GM19468 (cell line): Measurements from ENCODE around the gene PPP1R7.

Experiments
- ATAC-seq: cut with Tn5 transposase; IDR thresholded peaks from one replicate; pipeline ENCODE4 v1.9.1; 2021; ENCODE audit warnings: mild to moderate bottlenecking, moderate library complexity, moderate number of reproducible peaks; ENCODE audit not compliant: unreplicated experiment; ENCODE audit errors: extremely low read depth

Gene PPP1R7

DNA sequence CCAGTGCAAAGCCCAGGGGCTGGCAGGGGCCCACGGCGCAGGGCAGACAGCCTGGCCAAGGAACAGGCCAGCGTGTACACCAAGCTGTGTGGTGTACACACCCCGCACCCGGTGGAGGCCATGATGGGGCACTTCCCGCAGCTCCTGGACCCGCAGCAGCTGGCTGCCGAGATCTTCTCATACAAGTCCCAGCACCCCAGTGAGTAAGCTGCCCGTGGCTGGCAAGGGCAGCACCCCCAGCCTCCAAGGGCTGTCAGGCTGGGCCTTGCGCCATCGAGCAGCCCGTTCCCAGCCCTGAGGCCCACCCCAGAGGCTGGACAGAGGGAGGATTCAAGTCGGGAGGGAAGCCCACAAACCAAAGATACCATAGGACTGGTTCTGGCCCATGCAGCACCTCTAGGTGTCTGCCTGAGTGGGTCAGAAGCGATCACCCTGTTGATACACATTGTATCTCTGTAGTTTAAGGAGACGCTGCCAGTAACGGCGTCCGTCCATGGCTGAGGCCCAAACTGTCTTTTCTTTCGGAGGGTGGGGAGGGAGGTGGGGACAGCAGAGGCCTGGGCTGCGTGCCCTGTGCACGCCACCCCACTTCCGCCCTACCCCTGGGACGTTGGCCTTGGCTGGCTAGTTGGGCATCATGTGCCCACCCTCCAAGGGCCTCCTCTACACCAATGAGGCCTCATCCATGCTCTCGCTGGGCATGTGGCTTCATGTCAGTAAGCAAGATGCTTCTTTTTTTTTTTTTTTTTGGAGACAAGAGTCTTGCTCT lies 31.3 kb upstream of the PPP1R7 start:
- ATAC-seq = no peak

- no peak for ATAC-seq
These were observed 29.8 kb upstream of the PPP1R7 start for GRCh38 chr2:241120440-241120839.

GRCh38 chr2:241121008-241121407 lies 29.3 kb upstream of the PPP1R7 start:
- ATAC-seq = no peak

DNA sequence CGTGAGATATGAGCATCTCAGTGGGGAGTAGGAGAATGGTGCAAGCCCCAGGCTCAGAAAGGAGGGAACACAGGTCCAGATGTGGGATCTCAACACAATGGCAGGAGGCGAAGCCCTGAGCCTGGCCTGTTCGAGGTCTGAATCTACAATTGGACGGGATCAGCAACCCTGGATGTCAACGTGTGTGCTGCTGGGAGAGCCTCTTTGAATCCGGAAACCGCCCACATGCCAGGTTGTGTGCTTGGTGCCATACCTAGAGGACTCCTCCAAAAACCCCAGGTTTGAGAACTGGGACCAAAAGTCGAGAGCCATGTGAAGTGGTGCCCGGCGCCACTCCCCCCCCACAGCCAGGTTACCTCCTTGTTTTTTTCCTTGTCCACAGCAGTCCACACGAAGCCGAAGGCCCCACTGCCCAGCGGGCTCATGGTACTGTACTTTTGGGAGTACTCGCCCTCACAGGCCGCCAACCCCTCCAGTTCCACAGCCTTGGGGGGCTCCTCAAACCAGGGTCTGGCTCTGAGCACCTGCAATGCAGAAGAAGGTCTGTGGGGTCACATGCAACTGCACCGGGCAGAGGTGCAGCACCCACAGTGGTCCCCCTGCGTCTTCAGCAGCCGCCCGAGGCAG lies 27.8 kb upstream of the PPP1R7 start:
- ATAC-seq = no peak

DNA sequence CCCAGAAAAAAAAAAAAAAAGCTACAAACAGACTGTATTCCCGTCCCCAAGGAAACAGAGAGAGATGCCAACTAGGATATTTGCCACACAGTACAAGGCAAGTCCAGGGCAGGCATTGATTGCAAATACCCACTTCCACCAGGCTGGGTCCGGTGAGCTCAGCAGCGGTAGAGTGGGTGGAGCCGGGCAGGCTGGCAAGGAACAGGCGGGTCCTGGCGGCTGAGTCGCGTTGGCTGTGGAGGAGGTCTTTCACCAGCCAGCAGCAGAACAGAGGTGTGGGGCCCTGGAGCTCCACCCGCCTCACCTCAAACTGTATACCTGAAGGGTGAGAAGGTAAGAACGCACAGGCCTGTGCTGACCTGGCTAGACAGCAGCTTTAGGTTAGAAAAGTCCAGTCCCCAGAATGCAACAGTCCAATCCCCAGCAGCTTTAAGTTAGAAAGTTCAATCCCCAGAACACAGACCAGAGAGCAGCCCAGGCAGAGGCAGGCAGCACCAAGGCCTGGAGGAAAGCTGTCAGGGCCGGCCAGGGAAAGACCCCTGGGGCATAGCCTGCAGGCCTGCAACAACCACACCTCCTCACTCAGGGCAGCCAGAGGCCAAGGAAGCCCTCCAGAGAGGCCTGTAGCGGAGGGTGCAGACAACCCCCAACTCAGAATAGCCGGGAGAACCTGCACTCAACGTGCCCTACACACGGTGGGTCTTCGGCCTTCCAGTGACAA lies 26.3 kb upstream of the PPP1R7 start:
- ATAC-seq = no peak

DNA sequence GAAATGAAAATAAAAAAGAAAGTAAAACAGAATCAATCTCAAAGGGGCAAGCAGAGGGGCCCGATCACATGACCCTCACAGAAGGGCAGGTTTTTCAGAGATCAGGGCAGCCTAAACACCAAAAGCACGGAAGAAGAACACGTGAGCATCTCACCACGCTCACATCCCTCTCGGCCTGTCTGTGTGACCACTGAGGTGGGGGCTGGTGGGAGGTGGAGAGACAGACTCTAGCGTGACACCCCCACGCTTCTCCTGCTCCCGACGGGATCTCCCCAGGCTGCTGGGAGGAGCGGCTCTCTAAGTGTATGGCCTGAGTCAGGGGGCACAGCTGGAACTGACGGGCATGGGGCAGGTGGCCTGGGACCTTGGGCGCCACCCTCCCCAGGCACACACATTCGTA lies 24.6 kb upstream of the PPP1R7 start:
- no peak for ATAC-seq

- no peak for ATAC-seq
These were observed 24.1 kb upstream of the PPP1R7 start for GRCh38 chr2:241126201-241126611.

DNA sequence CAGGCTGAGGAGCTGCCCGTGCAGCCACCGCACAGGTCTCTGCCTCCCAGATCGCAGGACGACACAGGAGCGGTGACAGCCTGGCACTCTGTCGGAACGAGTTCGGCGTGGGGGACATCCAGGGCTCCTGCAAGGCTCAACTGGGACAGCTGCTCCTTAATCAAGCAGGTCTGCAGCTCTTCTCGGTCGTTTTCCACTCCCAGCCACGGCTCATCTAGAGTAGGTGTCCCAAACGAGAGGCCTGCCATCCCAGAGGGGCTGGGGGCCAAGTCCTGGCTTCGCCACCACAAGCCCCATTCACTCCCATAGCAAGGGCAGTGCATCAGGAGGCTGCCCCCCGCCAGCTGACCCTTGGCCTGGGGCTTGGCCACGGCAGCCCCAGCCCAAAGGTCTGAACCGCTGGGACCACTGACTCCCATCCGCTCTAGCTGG lies 23.5 kb upstream of the PPP1R7 start:
- ATAC-seq = no peak

DNA sequence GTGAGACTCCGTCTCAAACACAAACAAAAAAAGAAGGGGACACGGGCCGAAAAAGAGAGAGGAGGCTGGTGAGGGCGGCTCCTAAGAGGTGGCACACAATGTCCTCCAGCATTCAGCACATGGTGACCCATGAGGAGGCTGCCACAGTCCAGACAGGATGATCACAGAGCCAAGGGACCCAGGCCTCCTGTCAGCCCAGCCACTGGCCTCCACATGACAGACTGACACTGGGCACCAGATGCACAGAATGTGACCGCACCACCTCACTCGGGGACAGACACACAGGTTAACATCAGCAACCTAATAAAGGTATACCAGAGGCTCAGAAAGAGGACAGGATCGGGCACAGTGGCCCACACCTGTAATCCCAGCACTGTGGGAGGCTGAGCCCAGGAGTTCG lies 22.0 kb upstream of the PPP1R7 start:
- ATAC-seq = no peak

DNA sequence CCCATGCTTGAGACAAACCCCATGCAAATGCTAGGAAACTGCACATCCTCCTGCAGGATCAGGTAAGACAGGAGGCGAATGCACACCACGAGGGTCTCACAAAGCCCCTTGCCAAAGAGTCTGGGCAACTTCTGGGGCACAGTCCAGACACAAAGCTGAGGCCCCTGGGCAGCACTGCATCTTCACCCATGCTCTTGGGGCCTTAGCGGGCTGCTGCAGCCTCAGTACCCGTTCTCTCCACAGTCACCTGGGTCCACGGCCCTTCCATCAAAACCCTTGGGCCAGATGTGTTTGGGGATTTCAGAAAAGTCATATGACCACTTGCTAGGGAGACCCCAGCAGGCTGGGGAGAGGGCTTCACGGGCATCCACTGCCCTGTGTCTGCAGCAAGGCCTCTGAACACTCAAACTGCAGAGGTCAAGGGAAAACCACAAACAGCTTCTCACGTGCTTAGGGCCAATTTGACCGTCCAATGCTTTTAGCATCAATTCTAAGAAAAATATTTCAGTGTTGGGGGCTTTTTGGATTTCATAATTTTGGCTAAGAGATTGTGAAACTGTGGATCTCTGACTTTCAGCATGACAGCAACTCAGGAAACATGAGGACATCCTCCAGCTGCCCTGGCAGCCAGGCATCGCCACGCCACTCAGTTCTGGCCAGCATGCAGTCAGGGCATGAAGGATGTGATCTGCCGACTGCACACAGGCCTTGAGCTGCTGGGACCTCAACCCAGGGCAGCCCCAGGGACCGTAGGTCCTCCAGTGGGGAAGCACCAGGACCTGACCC lies 21.0 kb upstream of the PPP1R7 start:
- no peak for ATAC-seq

DNA sequence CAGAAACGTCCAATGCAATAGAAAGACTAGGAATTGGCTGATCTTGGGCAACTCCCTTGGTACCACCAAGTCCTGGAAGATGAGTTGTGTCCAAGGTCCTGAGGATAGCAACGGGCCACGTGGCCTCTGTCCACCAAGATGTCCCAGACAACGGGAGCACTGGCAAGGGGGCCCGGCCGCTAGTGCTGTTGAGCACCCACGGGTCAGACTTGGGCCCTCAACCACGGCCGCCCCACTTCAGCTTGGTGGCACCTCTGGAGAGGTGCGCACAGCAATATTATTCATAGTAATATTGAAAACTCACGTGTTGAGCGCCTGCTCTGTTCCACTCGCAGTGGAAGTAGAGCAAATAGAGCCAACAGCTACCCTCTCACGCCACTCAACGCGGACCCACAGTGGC lies 20.0 kb upstream of the PPP1R7 start:
- ATAC-seq = no peak

DNA sequence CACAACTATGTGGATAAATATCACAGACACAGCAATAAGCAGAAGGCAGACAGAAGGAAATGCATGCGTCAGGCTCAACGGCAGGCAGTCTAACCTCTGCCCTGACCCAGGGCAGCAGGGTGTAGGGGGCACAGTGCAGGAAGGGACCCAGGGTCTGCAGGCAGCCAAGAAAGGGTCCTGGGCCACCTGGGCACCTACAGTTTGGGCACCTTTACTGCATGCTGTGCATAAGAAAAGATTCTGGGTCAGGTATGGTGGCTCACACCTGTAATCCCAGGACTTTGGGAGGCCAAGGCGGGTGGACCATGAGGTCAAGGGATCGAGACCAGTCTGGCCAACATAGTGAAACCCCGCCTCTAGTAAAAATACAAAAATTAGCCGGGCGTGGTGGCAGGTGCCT lies 18.7 kb upstream of the PPP1R7 start:
- no peak for ATAC-seq

DNA sequence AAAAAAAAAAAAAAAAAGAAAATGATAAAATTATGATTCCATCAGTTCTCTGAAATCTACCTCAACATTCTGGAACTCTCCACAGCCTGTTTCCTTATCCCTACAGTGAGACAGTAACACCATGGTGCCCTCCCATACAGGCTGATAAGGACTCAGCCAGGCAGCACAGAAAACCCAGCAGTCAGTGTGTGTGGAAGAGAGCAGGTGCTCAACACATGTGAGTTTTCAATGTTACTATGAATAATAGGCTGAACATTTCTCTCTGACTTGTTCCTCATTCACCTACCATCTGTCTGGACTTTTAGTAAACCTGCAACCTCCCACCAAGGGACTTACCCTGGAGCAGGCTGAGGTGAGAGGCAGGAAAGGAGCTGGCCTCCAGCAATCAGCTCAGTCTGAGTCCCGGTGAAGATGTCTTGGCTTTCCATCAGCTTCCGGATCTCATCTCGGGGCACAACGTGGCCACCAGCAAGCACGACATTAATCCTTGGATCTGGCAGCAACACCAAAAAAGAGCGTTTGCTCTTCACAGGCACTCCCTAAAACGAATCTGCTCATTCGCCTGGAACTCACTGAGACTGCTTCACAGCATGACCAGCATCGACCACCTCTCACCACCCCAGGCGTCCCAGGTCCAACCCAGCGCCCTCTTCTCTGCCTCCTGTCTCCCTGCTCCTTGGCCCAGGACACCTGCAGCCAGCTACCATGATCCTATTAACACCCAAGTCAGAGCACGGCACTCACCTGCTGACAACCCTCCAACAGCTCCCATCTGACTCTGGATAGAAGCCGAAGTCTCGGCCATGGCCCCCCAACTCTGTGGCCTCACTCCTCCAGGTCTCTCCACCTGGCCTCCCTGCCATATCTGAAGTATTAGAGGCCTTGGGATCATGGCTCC lies 17.5 kb upstream of the PPP1R7 start:
- no peak for ATAC-seq

DNA sequence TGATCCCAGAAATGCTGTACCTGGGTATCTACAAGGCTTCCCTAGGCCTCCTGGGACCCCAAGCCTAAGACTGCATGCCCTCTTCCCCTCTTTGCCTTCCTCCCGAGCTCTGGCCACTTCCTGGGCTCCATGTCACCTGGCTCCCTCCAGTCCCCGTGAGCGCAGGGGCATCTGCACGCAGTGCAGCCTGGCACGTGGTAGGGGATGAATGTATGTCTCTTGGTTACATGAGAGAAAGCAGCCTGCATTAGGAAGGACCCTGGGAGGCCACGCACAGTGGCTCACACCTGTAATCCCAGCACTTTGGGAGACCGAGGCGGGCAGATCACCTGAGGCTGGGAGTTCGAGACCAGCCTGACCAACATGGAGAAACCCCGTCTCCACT lies 16.8 kb upstream of the PPP1R7 start:
- ATAC-seq = no peak

DNA sequence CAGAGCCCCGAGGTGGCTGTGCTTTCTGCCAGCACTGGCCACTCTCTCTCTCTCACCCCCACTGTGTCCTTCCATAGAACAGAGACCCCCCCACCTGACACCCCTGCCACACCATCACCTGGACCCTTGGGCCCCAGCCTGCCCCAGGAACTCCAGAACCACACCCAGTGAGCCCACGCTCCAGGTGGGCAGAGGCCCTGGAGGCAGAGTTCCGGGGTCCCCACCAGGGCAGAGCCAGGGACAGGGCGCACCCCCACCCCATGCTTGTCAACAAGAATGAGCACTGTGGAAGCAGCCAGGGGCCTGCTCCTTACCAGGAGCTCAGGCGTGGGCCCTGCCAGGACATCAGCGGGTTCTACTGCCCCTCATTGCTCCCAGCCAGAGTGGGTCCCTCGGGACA lies 15.6 kb upstream of the PPP1R7 start:
- no peak for ATAC-seq

DNA sequence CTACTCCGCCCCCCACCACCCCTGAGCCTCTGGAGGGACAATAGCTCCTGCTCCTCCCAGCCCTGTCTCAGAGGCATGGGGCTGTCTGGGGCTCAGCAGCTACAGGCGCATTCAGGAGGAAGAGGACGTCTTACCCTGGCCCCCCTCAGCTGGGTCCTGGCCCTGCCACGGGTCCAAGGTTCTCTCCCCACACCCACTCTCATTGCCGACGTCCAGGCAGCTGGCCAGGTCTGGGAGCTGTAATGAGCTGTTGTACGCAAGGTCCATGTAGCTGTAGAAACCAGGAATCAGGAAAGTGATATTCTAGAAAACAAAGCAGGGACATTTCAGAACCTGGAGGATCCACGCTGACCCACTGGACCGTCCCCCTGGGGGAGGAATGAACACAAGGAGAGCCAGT lies 14.5 kb upstream of the PPP1R7 start:
- no peak for ATAC-seq

DNA sequence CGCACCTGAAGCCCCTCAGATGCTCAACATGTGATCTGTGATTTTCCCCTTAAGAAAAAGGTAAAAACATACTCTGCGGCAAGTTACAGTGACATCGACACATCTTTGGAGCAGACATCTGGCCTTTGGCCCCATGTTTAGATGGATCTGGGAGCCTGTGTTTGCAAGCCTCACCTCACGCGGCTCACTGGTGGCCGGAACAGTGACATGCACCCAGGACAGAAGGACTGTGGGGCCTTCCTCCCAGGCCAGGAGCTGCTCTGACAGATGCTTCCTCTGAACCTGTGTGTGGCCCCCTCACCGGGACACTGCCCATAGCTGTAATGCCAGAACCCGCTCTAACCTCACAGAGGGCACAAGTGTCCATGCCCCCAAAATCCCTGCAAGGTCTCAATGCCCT lies 14.1 kb upstream of the PPP1R7 start:
- no peak for ATAC-seq

- no peak for ATAC-seq
These were observed 13.5 kb upstream of the PPP1R7 start for GRCh38 chr2:241136661-241137260.
